OCI-LY1 (cell line): ENCODE results near the gene LTBP2.

Experiments used
- H2AFZ ChIP-seq: fragments of 200-600 bp; sonication (generic), shearing (Covaris generic); 2 replicates; pipeline ENCODE4 v1.6.0; 2014; ENCODE audit warnings: antibody characterized with exemption, mild to moderate bottlenecking, low read length
- H3F3A ChIP-seq: fragments of 200-600 bp; sonication (generic), shearing (Covaris generic); 2 replicates; pipeline ENCODE4 v1.6.0; 2014; ENCODE audit warnings: mild to moderate bottlenecking, antibody characterized with exemption, low read length, moderate library complexity; ENCODE audit not compliant: insufficient read depth
- H3K27ac ChIP-seq: fragments of 200-600 bp; sonication (generic); 2 replicates; pipeline ENCODE4 v1.5.1; 2014; ENCODE audit warnings: low read length, mixed run types, mild to moderate bottlenecking, low read depth; ENCODE audit not compliant: poor library complexity, severe bottlenecking
- H3K27me3 ChIP-seq: fragments of 200-600 bp; sonication (generic); 2 replicates; pipeline ENCODE4 v1.6.0; 2014; ENCODE audit warnings: antibody characterized with exemption, mild to moderate bottlenecking, low read length, moderate library complexity; ENCODE audit not compliant: insufficient read depth
- H3K36me3 ChIP-seq: fragments of 200-600 bp; sonication (generic); 2 replicates; pipeline ENCODE4 v1.6.1; 2014; ENCODE audit warnings: mild to moderate bottlenecking, antibody characterized with exemption, low read length, moderate library complexity, mixed read lengths; ENCODE audit not compliant: insufficient read depth
- H3K4me1 ChIP-seq: fragments of 200-600 bp; sonication (generic); 2 replicates; pipeline ENCODE4 v1.5.1; 2014; ENCODE audit warnings: mild to moderate bottlenecking, low read length, moderate library complexity; ENCODE audit not compliant: insufficient read depth, severe bottlenecking
- H3K4me2 ChIP-seq: fragments of 200-600 bp; sonication (generic), shearing (Covaris generic); 2 replicates; pipeline ENCODE4 v1.6.1; 2014; ENCODE audit warnings: low read length
- H3K4me3 ChIP-seq: fragments of 200-600 bp; sonication (generic); 2 replicates; pipeline ENCODE4 v1.5.1; 2014; ENCODE audit warnings: low read length, low read depth, mild to moderate bottlenecking, mixed read lengths; ENCODE audit not compliant: poor library complexity, severe bottlenecking
- H3K79me2 ChIP-seq: fragments of 200-600 bp; shearing (Covaris generic); 2 replicates; pipeline ENCODE4 v1.6.1; 2016; ENCODE audit warnings: mixed run types, low read length, mixed read lengths; ENCODE audit not compliant: insufficient read depth
- H3K9ac ChIP-seq: fragments of 200-600 bp; sonication (generic), shearing (Covaris generic); 2 replicates; pipeline ENCODE4 v1.6.1; 2014; ENCODE audit warnings: mild to moderate bottlenecking, low read length, mixed read lengths
- H3K9me2 ChIP-seq: fragments of 200-600 bp; sonication (generic), shearing (Covaris generic); 2 replicates; pipeline ENCODE4 v1.6.1; 2014; ENCODE audit warnings: low read depth, mild to moderate bottlenecking, low read length, mixed read lengths
- H3K9me3 ChIP-seq: fragments of 200-600 bp; shearing (Covaris generic); 2 replicates; pipeline ENCODE4 v1.6.1; 2014; ENCODE audit warnings: low read length, mixed read lengths
- H4K20me1 ChIP-seq: fragments of 200-600 bp; sonication (generic), shearing (Covaris generic); 2 replicates; pipeline ENCODE4 v1.6.0; 2016; ENCODE audit warnings: mild to moderate bottlenecking, low read length; ENCODE audit not compliant: insufficient read depth
- EZH2 ChIP-seq: fragments of 200-600 bp; sonication (generic), shearing (Covaris generic); IDR thresholded peaks from 2 replicates; pipeline ENCODE4 v1.8.0; 2017; ENCODE audit warnings: borderline replicate concordance, mixed run types, mild to moderate bottlenecking, antibody characterized with exemption, low read length, moderate library complexity, mixed read lengths
- TF ChIP-seq, protein P1 (sequence below): fragments of 200-600 bp; sonication (generic), shearing (Covaris generic); IDR thresholded peaks from 2 replicates; pipeline ENCODE4 v1.5.1; 2017; ENCODE audit warnings: mild to moderate bottlenecking, antibody characterized with exemption, low read length, moderate library complexity, mixed read lengths

LTBP2 gene

DNA sequence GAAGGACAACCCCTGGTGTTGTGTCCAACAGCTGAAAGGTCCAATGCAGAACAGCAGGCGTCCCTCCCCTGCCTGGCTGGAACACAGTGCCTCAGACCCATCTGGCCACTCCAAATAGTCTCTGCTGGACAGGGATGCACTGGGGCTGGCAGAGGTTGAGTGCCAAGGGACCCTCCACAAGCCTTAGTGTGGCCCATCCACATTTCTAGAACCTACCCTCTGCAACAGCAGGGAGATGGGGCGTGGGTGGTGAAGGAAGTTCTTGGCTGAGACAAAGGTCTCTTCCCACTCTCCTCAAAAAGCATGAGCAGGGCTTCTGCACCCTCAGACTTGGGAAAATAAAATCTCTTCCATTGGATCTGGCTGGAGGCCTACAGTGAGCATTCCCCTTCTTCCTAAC lies 36.5 kb downstream of the LTBP2 start:
- Histone ChIP-seq H3K79me2 (no peaks in the 10 kb centered on the region), H3K4me3 (no peak overlapping the region), H3K4me2 (no peak overlapping the region), H3F3A (no peaks in the 10 kb centered on the region), H4K20me1 (no peaks in the 10 kb centered on the region), H3K9ac (no peak overlapping the region), H3K9me2 (no peaks in the 10 kb centered on the region), H3K9me3 (no peaks in the 10 kb centered on the region), H3K27me3 (no peaks in the 10 kb centered on the region), H3K4me1 (no peaks in the 10 kb centered on the region), H3K27ac (no peak overlapping the region), H2AFZ (no peak overlapping the region), H3K36me3 (no peaks in the 10 kb centered on the region)
- no peak for TF ChIP-seq EZH2
- TF ChIP-seq, protein P1, sequence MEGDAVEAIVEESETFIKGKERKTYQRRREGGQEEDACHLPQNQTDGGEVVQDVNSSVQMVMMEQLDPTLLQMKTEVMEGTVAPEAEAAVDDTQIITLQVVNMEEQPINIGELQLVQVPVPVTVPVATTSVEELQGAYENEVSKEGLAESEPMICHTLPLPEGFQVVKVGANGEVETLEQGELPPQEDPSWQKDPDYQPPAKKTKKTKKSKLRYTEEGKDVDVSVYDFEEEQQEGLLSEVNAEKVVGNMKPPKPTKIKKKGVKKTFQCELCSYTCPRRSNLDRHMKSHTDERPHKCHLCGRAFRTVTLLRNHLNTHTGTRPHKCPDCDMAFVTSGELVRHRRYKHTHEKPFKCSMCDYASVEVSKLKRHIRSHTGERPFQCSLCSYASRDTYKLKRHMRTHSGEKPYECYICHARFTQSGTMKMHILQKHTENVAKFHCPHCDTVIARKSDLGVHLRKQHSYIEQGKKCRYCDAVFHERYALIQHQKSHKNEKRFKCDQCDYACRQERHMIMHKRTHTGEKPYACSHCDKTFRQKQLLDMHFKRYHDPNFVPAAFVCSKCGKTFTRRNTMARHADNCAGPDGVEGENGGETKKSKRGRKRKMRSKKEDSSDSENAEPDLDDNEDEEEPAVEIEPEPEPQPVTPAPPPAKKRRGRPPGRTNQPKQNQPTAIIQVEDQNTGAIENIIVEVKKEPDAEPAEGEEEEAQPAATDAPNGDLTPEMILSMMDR = no peak

DNA sequence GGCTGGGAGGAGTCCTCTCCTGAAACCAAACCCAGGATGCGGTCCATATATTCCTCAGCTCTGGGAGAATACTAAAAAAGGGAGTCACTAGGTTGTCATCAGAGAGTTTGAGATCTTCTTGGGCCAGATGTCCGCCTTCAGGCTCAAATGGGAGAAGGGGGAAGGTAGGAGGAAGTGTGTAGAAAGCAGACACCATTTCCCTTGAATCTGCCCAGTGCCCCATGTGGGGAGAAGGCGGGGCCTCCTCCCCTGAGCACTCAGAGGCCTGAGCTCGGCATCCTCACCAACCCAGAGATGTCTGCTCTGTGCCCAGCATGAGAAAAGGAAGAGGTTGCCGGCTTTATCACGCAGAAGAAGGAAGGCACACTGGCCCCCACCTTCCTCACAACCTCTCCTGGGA lies 37.3 kb downstream of the LTBP2 start:
- no peak overlapping the region for H2AFZ ChIP-seq
- H3K4me1 ChIP-seq = no peaks in the 10 kb centered on the region
- H3K9ac ChIP-seq = no peak overlapping the region
- no peaks in the 10 kb centered on the region for H3F3A ChIP-seq
- H3K36me3 ChIP-seq = no peaks in the 10 kb centered on the region
- H3K79me2 ChIP-seq = no peaks in the 10 kb centered on the region
- TF ChIP-seq, protein P1 = no peak
- TF ChIP-seq EZH2 = no peak
- H3K27ac ChIP-seq = no peak overlapping the region
- H3K9me2 ChIP-seq = no peaks in the 10 kb centered on the region
- H4K20me1 ChIP-seq = no peaks in the 10 kb centered on the region
- no peak overlapping the region for H3K4me2 ChIP-seq
- H3K4me3 ChIP-seq = no peak overlapping the region
- no peaks in the 10 kb centered on the region for H3K9me3 ChIP-seq
- H3K27me3 ChIP-seq = no peaks in the 10 kb centered on the region

DNA sequence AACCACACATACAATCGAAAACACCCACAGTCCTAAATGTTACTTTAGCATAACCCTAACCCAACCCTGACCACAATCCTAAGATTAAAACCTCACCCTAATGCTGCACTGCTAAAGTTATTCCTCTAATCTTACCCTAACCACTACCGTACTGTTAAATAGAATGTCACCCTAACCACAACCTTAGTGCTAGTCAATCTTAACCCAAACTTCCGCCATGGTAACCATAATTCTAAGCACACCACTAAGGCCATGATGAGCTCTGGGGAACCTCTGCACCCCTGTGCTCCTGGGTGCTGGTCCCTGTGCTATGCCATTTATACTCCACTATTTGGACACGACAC lies 38.0 kb downstream of the LTBP2 start:
- Histone ChIP-seq H3K9me3 (no peaks in the 10 kb centered on the region), H3K27ac (no peak overlapping the region), H3K36me3 (no peaks in the 10 kb centered on the region), H3K9me2 (no peaks in the 10 kb centered on the region), H3K27me3 (no peaks in the 10 kb centered on the region), H3K4me3 (no peak overlapping the region), H3K4me1 (no peaks in the 10 kb centered on the region), H3F3A (no peaks in the 10 kb centered on the region), H3K9ac (no peak overlapping the region), H3K79me2 (no peaks in the 10 kb centered on the region), H4K20me1 (no peaks in the 10 kb centered on the region), H2AFZ (no peak overlapping the region), H3K4me2 (no peak overlapping the region)
- no peak for TF ChIP-seq EZH2
- TF ChIP-seq, protein P1 = no peak
